Endometrial microvascular endothelial cells (primary cell): ENCODE measurements around the gene PIP5K1B. TPM values are rescaled to one million over a fixed set of nuclear protein-coding genes. Genes with fewer than 3 reads are reported as not detected.
"Not testable (repeated sequence)": the region's sequence is repeated elsewhere in the genome, so short reads cannot be mapped to it uniquely, and the experiment has no call there.

Source experiments
- in situ Hi-C: cut with HindIII; loops from 2 replicates; pipeline ENCODE4 v1.10.0; 2017; ENCODE audit warnings: low sequenced_read_pairs, low pct_unique_long_range_greater_than_20kb; ENCODE audit errors: inconsistent ontology term
- total RNA-seq: library from RNA; depleted of rRNA; stranded (reverse); fragments of >200 nt; gene quantifications from one replicate; pipeline ENCODE4 v1.2.3, GENCODE V29; 2015; ENCODE audit errors: inconsistent ontology term

Gene PIP5K1B
- total RNA-seq, 1 donor from 2014 or later, result not detected

DNA sequence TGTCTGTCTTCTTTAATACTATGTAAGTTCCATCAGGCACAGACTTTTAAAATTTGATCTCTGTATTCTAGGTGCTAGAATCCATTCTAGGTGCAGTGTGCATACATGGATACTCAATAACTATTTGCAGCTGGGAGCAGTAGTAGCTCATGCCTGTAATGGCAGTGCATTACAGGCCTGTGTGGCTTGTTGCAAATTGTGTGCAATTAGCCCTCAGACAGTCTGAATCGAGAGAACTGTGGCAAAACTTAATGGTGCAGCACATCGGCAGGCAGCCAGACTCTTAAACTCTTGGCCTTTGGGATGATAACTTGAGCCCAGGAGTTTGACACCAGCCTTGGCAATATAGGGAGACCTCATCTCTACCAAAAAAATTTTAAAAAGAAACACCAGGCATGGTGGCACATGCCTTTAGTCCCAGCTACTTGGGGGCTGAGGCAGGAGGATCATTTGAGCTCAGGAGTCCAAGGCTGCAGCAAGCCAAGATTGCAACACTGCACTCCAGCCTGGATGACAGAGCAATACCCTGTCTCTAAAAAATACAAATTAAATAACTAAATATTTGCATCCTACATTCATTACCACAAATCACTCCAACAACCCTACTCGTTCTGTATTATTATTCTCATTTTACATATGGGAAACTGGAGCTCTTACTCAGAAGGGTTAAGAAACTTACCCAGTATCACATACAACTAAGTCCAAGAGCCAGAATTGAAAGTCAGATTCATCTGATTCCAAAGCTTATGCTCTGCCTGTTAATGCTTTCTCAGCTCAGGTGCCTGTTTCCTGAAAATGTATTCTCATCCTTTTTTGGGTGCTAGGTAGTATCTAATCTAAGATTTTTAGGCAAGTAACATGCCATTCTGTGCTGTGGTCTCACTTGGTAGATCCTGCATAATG, 278.7 kb downstream of the PIP5K1B start:
- in situ Hi-C loops, result no loop called here

DNA sequence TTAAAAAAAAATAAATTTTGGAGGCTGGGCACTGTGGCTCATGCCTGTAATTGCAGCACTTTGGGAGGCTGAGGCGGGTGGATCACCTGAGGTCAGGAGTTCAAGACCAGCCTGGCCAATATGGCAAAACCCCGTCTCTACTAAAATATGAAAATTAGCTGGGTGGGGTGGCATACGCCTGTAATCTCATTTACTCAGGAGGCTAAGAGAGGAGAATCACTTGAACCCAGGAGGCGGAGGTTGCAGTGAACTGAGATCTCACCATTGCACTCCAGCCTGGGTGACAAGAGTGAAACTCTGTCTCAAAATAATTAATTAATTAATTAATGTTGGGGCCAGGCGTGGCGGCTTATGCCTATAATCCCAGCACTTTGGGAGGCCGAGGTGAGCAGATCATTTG, 281.9 kb downstream of the PIP5K1B start:
- in situ Hi-C loops, result not testable (repeated sequence)

GRCh38 chr9:68991457-68991856, 286.4 kb downstream of the PIP5K1B start:
- in situ Hi-C loops, result no loop called here

DNA sequence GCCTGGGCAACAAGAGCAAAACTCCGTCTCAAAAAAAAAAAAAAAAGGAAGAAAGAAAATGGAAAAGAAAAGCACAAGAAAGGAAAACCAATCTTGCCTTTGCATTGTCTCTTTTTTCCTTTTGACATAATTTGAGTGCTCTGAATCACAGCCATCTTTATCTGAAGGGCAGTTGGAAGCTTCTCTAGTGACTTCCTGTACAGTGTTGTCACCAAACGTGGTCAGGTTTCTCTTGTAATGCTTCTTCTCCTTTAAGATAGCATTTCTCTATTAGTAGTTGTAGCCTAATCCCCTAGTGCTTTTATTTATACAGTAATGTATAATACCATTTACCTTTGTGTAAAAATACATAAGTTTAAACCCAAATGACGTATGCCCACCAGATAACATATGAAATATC, 290.7 kb downstream of the PIP5K1B start:
- in situ Hi-C loops, result no loop called here

GRCh38 chr9:68996462-68996861, 291.4 kb downstream of the PIP5K1B start:
- in situ Hi-C loops, result no loop called here

- in situ Hi-C loops, result no loop called here
Observed at GRCh38 chr9:68997666-68998065, 292.6 kb downstream of the PIP5K1B start.

DNA sequence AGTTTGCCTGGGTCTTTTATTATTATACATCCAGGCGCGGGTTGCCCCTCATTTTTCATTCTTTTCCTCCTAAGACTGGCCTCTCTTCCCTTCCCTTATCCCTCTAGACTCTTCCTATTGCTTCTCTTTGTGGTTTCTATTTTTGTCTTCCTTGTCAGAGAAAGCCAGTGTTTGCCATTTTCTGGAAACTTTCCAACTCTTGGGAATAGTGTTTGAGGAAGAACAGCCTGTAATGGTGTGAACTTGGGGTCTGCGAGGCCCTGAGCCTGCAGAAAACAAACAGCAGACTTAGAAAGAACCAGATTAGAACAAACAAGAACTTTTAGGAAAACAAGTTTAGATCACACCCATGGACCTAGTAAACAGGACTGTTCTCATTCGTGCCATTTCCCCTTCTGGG, 293.3 kb downstream of the PIP5K1B start:
- in situ Hi-C loops, result no loop called here

DNA sequence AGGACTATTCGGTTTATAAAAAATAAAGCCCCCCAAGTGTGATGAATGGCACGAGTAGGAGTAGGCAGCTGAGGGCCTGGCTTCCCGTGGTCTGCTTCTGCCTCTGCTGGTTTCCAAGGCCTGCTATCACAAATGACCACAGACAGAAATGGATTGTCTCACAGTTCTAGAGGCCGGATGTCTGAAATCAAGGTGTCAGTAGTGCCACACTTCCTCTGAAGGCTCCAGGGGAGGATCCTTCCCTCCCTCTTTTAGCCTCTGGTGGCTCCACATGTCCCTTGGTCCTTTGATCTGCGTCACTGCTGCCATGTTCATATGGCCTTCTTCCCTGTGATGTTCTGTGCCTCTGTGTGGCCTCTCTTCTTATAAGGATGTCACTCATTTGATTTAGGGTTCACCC, 293.8 kb downstream of the PIP5K1B start:
- in situ Hi-C loops, result no loop called here

- in situ Hi-C loops, result no loop called here
Observed at GRCh38 chr9:68999393-69000105, 294.5 kb downstream of the PIP5K1B start.

DNA sequence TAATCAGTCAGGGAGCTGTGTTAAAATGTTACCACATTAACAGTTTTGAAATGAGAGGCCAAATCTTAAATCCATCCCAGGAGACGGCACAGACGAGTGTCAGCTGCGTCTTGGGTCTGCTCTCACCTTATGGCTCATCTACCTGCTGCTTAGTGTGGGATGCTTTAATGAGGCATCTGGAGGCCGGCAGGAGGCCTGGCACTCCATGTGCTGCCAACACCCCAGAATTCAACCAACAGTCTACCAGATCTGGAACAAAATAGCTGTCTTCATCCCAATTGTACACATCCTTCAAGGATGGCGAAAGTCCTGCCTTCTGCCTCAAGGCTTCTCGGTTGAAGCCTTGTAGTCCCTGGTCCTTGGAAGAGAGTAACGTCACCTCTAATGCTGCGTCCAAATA, 296.9 kb downstream of the PIP5K1B start:
- in situ Hi-C loops, result no loop called here

DNA sequence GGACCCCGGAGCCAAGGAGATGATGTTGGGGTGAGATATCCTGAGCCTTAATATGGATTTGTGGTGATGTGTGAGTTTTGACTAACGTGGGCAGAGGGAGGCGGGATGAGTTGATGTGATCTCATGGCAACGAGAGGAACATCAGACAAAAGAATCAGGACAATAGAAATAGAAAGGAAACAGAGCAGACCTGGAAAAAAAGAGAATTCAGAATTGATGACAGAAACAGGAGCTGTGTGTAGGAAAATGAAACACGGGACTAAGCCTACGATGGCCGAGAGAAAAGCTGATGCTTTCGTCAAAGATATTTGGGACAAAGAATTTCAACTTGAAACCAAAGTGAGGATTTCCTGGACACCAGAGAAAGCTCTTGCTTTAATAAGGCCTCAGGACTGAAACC, 298.0 kb downstream of the PIP5K1B start:
- in situ Hi-C loops, result no loop called here

GRCh38 chr9:69004836-69005235, 299.8 kb downstream of the PIP5K1B start:
- in situ Hi-C loops, result no loop called here

DNA sequence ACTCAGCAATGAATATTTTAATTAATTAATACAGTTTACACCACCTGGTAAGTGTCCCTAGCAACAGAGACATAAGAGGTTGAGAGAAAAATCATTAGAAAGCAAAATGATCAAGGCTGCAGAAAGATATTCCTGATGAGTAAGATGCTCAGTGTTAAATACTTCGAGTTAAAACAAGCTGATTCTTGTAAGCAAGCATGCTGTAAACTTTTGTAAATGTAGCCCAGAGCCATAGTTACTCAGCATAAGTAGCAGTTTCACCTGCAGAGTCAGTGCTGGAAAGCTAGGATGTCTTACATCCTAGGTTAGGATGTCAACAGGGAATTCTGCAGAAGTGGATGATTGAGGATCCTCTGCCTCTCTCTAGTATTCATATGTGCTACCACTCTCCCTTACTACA, 304.7 kb downstream of the PIP5K1B start:
- in situ Hi-C loops, result no loop called here

DNA sequence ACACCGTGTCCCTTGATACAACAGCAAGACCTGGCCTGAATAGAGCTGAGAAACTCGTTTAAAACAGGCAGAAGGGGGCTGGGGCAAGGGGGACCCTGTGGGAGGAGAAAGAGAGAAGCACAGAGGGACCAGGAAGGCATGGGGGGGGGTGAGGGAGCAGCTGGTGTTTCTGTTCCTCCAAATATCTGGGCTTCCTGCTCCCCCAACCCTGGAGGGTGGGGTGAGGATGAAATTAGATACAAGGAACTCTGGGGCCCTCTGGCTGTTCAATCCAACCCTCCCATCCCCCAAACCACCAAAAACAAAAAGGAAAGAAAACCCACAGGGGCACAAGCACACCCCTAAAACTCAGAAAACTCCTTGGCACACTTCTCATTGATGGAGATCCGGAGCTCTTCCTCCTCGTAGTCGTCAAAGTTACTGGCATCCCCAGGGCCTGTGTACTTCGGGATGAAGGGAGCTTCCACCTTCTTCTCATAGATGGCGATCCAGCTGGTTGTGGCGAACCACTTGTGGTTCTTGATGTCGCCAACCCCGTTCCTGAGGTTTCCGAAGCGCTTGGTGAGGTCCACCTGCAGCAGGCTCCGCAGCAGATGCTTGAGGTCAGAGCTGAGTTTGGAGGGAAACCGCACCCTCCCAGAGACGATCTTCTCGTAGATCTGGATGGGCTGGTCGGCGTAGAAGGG, 307.8 kb downstream of the PIP5K1B start:
- in situ Hi-C loops, result no loop called here

- in situ Hi-C loops, result no loop called here
Observed at GRCh38 chr9:69013382-69013727, 308.3 kb downstream of the PIP5K1B start.

DNA sequence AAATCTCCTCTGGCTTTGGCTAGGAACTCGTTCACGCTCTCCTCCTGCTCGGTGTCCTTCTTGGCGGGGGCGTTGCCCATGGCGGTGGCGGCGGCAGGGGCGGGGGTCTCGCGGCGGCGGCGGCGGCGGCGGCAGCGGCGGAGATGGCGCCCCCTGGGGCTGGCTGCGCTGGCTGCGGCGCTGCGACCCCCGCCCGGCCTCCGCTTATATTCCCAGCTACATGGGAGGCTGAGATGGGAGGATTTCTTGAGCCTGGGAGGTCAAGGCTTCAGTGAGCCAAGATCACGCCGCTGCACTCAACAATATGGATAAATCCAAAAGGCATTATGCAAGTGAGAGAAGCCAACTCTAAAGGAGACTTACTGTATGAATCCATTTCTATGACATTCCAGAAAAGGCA, 309.0 kb downstream of the PIP5K1B start, which contains the start of gene PRKACG:
PRKACG (minus strand) TSS at position 101 of the 400 bp plus-strand sequence; CDS start at position 80, 21 bp downstream.
- in situ Hi-C loops, result no loop called here

- in situ Hi-C loops, result no loop called here
Observed at GRCh38 chr9:69016191-69017096, 311.4 kb downstream of the PIP5K1B start.

- in situ Hi-C loops, result no loop called here
Observed at GRCh38 chr9:69018737-69019136, 313.7 kb downstream of the PIP5K1B start.

- in situ Hi-C loops, result no loop called here
Observed at GRCh38 chr9:69019808-69020207, 314.8 kb downstream of the PIP5K1B start.
